GM12872 (cell line): ENCODE measurements around the gene ANXA11.

Source experiments
- TF ChIP-seq, protein P1 (sequence below): IDR thresholded peaks from 3 replicates; pipeline ENCODE4 v1.5.1; 2011; ENCODE audit warnings: low read depth, mild to moderate bottlenecking, low read length, moderate library complexity; ENCODE audit not compliant: insufficient read depth

ANXA11 gene

DNA sequence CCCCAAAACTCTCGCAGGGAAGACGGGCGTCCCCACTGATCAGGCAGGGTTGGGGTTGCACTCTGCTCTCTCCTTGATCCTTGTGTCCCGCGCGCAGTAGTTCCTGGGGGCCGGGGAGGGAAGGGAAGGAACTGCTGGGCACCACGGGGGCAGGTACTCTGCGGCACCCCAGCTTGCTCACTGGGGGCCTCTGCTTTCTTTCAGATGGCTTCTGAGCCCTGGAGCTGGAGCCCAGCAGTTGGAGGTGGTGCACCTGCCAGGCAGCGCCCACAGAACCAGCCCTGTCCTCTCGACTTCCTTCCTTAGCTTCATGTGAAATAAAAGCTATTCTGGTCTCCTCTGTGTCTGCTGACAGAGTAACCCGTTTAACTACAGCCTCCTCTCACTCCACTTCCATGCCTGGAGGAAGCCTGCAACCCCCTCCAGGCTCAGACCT lies 60.6 kb downstream of the ANXA11 start:
- TF ChIP-seq, protein P1, sequence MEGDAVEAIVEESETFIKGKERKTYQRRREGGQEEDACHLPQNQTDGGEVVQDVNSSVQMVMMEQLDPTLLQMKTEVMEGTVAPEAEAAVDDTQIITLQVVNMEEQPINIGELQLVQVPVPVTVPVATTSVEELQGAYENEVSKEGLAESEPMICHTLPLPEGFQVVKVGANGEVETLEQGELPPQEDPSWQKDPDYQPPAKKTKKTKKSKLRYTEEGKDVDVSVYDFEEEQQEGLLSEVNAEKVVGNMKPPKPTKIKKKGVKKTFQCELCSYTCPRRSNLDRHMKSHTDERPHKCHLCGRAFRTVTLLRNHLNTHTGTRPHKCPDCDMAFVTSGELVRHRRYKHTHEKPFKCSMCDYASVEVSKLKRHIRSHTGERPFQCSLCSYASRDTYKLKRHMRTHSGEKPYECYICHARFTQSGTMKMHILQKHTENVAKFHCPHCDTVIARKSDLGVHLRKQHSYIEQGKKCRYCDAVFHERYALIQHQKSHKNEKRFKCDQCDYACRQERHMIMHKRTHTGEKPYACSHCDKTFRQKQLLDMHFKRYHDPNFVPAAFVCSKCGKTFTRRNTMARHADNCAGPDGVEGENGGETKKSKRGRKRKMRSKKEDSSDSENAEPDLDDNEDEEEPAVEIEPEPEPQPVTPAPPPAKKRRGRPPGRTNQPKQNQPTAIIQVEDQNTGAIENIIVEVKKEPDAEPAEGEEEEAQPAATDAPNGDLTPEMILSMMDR = no peak

DNA sequence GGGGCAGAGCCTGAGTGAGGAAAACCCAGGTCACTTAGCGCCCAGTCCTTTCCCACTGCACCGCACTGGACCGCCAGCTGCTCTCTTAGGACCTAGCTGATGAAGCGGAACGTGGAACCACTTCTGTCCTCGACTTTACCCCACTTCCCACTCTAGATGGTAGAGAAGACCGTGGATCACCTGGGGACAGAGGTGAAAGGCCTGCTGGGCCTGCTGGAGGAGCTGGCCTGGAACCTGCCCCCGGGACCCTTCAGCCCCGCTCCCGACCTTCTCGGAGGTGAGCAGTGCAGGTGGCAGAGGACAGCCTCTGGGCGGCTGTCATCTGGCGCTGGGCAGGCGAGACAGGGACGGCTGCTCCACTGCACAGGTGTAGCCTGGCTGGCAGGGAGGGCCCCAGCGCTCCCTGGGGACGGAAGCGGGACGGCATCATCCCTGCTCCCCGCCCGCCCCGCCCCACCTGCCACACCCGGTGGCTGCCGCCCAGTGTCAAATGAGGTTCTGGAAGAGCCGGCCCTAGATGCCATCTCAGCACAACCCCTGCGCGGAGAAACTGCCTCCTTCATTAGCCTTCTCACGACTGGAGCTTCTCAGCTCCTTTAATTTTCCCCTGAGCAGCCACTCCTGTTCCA lies 61.2 kb downstream of the ANXA11 start:
- TF ChIP-seq, protein P1 = no peak

DNA sequence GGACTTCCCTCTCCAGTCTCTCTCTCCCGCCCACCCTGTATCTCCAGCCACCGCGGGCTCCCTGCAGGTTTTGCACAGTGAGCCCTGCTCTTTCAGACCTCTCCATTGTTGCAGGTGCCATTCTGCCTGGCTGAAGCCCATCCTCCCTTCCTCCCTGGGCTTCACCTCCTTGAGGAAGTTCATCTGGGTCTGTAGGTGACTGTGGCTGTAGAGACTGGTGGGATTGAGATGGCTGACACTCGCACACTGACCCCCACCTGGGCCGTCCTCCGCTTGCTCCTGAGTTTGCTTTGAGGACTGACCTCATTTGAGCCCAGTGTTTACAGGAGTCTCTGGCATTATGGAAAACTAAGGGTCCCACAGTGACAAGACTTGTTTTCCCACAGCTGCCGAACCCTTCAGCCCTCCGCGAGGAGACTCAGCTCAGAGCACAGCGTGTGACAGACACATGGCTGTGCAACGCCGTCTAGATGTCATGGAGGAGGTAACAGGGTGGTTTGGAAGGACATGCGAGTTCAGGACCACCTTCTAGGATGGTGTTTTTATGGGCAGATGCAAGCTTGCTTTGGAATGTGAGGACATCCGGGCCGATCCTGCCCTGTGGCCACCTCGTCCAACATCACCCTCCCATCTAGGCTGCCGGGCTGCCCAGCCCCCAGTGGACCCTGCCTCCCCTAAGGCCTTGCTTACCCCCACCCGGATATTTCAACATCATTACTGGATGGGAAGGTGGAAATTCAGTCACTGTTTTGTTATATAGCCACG lies 63.5 kb downstream of the ANXA11 start:
- TF ChIP-seq, protein P1 = no peak

DNA sequence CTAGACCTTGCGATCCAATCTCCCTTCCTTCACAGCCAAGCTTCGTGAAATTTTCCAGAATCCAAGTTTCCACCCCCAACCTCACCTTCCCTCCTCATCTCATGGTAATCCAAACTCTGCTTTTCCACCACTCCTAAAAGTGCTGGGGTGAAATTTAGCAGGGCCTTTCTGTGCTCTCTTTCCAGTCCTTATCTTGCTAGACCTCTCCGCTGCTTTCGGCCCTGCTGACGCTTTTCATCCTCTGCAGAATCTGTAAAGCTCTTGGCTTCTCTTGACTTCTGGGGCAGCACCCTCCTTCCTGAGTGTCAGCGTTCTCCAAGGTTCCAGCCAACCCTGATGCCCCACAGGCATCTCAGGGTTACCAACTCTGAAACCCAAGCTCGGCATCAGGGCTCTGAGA lies 65.1 kb downstream of the ANXA11 start:
- TF ChIP-seq, protein P1 = no peak

DNA sequence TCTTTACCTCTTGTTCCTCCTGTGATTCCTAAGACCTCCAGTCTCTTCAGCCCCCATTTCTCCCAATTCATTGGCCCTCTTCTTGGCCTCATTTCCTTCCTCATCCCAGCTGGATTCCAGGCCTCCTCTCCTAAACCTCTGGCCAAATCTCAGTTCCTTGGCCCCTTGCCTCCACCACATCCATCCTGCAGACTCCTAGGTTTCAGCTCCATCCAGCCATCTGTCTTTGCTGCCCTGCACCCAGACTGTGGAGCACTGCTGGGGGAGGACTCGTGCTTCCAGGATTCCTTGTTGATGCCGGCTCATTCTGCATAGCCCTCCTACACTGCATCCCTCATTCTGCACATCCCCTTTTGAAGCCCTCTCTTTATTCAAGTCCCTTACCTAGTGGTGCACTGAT lies 66.1 kb downstream of the ANXA11 start:
- TF ChIP-seq, protein P1 = no peak

DNA sequence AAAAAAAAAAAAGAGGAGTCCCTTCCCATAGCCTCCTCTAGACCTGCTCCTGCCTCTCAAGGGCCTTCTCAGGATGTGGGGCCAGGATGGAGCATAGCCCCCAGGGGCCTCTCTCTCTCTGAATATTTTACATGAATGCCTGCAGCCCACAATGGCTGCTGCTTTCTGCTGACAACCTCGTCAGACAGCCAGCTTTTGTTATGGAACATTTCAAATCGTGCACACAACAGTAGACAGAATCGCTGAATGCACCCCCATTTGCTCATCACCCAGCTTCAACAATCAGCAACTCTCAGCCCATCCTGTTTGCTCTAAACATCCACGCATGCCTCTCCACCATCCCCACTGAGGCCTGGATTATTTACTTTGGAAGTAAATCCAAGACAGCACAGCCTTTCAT lies 67.4 kb downstream of the ANXA11 start:
- TF ChIP-seq, protein P1 = no peak

DNA sequence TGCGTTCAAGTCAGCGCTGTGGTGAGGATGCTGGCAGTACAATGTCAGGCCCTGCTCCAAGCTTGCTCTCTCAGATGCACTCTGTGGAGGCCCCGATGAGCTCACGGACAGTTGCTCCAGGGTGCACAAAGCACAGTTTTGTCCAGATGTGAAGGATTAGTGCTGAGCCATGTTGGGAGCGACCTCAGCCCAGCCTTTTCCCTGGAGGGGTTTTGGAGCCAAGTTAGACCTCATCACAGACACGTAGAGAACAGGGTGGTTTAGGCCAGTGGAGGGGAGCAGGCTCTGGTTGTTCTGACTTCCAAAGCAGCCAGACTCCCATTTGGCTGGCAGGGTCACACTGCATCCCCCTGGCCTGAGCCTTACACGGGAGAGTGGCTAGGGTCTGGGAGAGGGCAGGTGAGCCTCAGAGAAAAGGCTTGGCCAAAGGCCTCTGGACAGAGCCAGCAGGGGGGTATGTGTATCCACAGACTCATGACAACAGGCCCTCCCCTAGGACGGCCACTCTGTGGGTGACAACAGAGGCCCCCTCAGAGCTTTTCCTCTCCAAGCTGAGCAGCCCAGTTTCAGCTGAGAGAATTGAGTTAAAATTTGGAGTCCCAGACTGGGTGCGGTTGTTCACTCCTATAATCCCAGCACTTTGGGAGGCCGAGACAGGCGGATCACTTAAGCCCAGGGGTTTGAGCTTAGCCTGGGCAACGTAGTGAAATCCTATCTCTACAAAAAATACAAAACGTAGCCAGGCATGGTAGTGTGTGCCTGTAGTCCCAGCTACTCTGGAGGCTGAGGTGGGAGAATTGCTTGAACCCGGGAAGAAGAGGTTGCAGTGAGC lies 68.1 kb downstream of the ANXA11 start:
- TF ChIP-seq, protein P1 = no peak
